ENCODE measurements around the gene CDKN1A.

DNA sequence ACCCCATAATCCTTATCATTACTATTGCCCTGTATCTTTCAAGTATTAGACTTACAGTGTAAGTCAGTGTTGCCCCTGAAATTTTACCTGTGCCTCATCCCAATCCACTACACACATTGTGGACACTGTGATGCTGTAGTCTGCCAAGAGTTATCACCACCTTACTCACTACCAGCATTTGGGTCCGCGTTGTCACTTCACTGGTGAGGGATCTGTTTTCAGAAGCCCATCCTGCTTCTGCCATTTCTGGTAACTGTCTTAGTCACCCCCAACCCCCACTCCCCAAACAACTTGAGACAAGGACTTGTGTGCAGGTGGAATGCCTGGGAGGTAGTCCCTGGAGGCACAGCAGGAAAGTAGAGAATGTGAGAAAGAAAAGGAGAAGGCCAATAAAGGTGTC lies 13.1 kb downstream of the CDKN1A start:
- no peak for TF ChIP-seq BHLHE40 (IDR thresholded peaks at IDR 0.05; ENCODE audit: borderline replicate concordance)
- no peak for TF ChIP-seq FOXM1 (IDR thresholded peaks at IDR 0.05; ENCODE audit: borderline replicate concordance)
- no peak for TF ChIP-seq SP1 (IDR thresholded peaks at IDR 0.05)
- no peak for TF ChIP-seq PKNOX1 (IDR thresholded peaks at IDR 0.05)
- TF ChIP-seq FOXK2 (IDR thresholded peaks at IDR 0.05) = no peak
